GM21360 (cell line): ENCODE data around the gene STK11.
"Not testable (repeated sequence)": the region's sequence is repeated elsewhere in the genome, so short reads cannot be mapped to it uniquely, and the experiment has no call there.

Source experiments
- ATAC-seq: cut with Tn5 transposase; IDR thresholded peaks from one replicate; pipeline ENCODE4 v1.9.1; 2021; ENCODE audit warnings: mild to moderate bottlenecking, moderate library complexity; ENCODE audit not compliant: unreplicated experiment

The STK11 gene

DNA sequence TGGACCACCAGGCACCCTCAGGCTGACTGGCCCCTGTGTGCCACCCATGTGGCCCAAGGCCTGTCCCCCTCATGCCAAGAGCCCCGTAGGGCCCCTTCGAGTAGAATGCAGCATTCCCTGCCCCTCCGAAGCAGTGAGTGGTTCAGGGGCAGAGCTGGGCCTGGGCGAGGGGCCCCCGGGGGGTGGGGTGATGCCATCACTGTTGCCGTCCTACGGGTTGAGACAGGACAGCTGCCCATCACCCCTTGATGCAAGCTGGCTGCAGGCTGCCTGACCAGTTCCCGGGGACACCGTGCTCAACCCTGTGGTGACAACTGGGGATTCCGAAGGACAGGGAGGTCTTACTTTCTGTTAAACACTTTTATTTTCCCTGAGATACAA is 36.2 kb upstream of the STK11 start:
- no peak for ATAC-seq

DNA sequence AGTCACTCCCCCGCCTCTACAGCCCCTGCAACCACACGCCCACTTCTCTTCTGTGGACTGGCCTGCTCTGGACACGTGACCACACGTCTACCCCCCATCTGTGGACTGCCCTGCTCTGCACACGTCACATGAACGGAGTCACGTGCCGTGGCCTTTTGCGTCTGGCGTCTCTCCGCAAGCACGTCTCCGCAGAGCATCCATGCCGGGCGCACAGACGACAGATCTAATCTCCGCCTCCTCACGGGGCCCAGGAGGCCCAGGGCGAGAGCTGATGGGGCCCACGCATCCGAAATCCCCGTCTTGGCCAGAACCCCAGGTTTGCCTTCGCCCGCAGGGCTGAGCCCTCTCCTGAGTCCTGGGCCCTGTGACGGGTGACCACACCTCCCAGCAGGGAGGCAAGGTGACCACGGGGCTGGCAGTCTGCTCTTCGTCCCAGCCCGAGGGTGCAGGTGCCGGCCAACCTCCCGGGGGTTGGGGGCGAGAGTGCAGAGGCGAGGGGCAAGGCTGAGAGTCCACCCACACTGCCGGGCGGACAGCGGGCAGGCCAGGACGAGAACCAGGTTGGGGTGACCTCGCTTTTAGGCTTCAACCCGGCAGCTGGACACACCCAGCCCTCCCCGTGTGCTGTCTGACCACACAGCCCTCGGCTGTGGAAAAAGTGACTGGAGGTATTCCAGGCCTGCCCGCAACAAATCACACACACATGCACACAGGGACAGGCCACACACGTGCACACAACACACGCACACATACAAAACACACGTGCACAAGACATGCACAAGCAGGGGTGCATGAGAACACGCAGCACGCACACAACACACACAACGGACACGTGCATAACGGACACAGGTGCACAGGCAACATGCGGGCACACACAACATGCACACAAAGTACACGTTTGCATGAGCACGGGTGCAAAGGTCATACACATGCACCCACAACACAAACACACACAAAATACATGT is 35.4 kb upstream of the STK11 start:
- ATAC-seq = no peak

DNA sequence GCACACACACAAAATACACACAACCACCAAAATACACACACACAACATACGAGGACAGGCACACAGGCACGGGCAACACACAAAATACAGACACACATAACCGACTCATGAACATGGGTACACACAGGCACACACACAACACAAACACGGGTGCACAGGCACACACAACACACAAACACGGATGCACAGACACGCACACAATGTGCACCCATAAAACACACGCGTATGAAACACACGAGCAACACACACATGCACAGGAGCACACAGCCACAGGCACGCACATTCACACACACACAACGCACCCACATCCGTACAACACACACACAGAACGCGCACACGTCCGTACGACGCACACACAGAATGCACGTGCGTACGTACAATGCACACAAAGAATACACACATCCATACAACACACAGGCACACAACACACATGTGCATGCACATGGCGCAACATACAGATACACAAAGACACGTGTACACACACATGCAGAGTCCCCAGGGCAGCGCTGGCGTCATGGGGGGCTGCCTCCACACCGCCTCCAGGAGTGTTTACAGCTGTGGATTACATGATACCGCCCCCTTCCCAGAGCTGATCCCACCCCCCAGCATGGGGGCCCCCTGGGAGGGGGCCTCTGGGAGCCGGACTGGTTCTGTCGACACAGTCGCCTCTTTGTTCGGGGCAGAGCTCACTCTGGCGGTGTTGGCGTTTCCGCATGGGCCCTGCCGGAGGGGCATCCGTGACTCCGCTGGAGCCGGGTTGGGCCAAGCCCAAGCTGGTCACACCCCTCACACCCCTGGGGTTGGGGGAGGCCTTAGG is 34.4 kb upstream of the STK11 start:
- ATAC-seq = no peak

DNA sequence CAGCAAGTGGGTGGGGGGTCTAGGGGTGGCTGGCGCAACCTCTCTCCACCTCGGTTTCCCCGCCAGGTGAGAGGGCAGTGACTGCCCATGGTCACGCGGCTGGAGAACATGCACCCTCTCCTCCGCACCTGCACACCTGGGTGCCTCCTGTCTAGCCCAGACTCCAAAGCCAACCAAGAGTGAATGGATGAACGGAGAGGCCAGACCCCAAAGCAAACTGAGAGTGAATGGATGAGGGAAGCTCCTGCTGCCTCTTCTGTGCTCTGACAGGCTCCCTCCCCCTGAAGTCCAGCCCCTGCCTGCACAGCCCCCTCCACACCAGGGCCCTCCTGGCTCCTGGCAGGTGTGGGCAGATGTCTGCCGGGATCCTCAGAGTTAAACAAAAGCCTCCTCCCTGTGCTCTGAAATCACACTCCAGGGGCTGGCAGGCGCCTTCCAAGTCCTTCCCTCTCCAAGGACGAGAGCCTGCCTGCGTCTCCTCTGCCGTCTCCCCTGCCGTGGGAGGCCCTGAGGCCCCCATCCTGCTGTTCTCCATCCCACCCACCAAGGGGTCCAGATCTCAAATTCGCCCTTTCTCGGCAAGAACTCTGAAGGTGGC is 33.7 kb upstream of the STK11 start:
- no peak for ATAC-seq

DNA sequence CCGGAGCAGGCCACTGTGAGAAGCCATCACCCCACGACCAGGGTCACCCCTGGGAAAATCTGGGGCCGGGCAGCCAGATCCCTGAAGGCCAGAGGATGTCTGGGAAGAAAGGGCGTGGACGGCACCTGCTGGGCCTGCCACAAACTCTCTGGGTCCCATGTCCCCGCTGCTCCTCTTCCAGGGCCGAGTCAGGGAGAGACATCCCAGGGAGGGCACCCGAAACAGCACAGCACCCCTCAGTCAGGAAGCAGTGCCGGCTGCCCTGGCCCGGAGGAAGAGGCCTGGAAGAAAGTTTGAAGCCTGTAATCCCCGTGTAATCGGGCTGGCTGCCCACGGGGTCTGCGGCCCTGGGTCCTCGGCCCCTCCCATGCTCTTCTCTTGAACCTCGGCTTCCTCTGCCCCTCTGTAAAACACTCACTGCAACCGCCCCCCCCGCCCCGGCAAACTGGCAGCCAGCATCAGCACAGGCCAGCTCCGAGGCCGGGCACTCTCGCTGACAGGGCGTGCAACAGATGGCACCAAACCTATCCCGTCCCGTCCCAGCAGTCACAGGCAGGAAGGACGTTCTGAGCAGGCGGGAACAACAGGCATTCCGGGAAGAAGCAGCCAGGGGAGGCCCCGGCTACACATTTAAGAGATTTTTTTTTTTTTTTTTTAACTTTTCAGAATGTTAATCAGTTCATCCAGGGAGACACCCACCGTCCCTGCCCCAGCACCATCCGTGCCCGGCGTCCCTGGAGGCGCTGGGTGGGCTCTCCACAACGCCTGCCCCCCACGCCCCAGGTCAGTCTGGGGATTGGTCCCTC is 33.0 kb upstream of the STK11 start:
- ATAC-seq = no peak

DNA sequence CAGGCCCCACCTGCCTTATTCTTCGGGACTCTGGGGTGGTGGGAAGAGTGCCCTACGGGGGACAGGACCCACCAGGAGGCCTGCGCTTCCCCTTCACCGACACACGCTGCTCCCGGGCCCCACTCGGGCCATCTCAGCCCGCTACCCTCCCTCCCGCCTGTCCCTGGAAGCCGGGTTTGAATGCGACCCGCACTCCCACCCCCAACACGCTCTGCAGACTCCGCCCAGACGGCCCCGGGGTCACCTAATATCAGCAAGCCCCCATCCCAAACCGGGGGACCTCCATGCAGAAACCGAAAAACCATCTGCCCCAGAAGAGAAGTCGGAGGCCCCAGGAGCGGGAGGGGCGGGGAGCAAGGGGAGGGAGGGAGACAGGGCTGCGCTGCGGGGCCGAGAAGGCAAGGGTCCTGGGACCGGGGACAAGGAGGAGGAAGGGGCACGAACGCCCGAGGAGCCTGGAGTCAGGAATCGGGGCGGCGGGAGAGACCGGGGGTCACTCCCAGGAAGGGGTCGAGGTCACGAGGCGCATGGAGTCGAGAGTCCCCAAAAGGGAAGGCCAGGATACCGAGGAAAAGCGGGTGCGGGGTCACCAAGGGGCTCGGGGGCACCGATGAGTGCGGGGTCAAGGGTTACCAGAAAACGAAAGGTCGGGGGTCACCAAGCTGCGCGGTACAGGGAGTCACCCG is 32.3 kb upstream of the STK11 start:
- no peak for ATAC-seq

DNA sequence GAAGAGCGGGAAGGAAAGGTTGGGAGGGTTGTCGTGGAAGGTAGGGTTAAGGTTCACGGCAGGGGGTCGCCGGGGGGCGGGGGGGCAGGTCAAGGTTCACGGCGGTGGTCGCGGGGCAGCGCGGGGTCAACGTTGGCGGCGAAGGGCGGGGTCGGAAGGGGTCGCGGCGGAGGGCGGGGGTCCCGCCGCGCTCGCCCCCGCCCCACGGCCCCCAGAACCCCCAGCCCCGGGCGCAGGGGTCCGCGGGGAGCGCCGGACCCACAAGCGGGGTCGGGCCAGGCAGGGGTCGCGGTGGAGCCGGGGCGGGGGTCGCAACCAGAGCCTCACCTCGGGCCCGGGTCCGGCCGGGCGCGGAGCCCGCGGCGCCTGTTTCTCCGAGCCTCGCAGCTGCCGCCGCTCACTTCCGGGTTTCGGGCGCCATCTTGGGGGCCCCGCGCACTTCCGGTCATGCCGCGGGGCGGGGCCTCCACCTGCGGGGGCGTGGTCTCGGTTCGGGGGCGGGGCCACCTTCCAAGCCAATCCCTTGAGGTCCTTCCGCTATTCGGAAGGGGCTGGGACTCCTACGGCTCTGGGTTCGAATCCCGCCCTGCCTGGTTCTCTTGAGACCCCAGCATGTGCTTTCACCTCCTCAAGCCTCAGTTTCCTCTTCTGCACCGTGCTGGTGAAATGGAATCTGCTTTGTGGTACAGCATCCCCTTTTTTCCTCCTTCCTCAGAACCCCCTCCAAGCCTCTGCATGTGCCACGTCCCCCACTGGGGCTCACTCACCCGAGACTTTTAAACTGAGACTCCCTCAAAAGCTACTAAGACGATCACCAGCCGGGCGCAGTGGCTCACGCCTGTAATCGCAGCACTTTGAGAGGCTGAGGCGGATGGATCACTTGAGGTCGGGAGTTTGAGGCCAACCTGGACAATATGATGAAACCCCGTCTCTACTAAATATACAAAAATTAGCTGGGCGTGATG is 31.5 kb upstream of the STK11 start, which contains the start of gene SBNO2:
Gene SBNO2, minus strand, starts transcription at position 424 of the 965 bp plus-strand sequence. CDS start 19,992 bp downstream, outside the sequence.
- peak; percentile 56 for ATAC-seq

DNA sequence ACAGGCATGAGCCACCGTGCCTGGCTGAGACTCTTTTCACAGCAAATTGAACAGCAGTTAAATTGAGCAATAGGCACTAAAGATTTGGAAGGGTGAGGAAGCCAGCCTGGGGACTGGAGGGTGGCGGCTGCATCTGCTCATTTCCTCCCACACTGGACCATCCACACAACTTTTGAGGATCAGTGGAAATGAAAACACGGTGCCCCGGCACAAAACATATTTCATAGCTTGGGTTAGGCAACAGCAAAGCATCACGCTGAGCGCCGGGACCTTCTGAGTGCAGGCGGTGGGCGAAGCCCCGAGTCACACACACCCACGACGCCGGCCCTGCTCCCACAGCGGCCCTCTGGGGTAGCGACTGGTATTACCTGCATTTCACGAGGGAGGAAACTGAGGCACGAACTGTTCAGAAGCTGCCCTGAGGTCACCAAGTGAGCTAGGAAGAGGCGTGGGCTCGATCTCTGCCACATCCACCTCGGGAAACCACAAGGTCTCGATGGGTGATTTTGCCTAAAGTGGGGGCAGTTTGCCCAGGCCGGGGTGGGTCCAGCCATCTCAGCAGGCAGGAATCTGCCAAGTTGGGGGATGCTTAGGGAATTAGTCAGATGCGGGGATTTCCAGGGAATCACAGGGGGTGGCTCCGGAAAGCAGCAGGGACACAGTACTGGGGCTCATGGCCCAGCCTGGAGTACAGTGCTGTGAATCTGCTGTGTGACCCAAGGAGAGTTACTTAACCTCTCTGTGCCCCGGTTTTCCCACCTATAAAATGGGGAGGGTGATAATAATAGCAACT is 28.1 kb upstream of the STK11 start:
- no peak for ATAC-seq

DNA sequence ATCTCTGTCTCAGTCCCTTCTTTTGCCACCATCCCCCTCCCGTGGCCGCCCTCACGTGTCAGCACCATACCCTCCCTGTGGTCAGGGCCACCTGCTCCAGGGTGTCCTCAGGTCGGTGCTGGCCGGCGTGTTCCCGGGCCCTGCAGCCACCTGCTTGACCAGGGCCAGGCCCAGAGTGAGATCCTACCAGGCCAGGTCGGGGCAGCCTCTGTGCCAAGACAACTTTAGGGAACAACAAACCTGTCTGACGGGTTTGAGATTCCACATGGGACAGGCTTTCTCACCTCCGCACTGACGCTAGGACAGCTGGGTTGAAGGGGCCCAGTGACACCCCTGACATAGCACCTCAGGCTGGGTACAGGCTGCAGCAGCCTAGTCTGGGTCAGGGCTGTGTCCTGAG is 24.0 kb upstream of the STK11 start:
- ATAC-seq = no peak

DNA sequence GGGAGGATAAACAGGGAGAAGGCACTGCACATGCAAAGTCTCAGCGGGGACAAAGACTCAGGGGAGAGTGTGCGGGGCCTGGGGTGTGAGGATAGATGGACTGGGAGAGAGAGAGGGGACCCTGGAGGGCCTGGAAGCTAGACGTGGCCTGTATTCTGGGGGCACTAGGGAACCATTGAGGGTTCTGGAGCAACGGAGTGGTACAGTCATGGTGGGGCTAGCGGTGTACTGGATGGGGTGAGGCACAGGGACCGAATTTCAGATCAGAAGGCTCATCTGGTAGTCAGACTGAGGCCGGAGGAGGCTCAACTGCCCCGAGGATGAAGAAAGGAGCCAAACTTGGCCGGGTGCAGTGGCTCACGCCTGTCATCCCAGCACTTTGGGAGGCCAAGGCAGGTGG is 23.5 kb upstream of the STK11 start:
- no peak for ATAC-seq

DNA sequence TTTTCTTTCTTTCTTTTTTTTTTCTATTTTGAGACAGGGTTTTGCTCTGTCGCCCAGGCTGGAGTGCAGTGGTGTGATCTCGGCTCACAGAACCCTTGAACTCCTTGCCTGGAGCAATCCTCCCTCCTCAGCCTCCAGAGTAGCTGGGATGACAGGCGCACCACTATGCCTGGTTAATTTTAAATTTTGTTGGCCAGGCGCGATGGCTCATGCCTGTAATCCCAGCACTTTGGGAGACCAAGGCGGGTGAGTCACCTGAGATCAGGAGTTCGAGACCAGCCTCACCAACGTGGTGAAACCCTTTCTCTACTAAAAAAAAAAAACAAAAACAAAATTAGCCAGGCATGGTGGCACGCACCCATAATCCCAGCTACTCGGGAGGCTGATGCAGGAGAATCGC is 22.9 kb upstream of the STK11 start:
- ATAC-seq = no peak

DNA sequence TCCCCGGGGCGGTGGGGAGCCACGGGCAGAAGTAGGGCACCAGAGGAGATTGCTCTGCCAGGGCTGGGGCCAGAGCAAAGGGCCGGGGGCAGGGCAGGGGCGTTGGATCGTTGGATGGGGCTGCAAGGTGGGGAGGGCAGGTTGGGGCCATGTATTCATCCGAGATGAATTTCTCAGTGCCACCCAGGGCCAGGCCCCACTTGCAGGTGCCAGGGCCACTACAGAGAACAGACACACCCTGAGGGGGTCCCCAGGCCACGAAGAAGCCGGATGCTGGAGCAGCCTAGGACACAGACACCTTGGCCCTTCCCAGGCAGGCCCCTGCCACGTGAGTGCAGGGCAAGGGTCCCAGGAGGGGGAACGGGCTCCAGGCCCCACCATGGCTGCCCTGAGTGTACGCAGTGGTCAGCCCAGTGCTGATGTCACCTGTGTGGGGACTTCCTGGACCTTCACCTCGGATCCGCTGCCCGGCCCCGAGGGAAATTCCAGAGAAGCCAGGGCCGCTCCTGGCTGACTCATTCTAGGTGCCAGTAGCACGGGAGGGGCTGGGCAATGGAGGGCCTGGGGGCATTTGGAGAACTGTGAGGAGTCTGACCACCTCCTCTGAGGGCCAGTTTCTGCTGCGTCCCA is 21.9 kb upstream of the STK11 start:
- no peak for ATAC-seq

DNA sequence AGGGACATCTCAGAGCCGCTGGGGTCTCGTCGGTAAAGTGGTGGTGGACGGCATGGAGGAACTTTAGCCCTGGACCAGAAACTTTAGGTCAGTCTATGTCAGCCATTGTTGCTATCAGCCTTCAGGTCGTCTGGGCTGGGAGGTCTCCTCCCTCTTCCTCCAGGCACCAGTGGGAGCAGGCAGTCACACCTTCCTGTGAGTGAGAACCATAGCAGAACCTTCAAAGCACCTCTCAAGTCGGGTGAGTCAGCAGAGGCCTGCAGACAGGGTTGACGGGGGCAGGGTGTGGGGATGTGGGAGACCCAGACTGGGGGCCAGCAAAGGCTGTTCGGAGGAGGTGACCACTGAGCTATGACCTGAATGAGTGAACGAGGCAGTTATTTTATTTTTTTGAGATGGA is 16.2 kb upstream of the STK11 start:
- ATAC-seq = no peak

DNA sequence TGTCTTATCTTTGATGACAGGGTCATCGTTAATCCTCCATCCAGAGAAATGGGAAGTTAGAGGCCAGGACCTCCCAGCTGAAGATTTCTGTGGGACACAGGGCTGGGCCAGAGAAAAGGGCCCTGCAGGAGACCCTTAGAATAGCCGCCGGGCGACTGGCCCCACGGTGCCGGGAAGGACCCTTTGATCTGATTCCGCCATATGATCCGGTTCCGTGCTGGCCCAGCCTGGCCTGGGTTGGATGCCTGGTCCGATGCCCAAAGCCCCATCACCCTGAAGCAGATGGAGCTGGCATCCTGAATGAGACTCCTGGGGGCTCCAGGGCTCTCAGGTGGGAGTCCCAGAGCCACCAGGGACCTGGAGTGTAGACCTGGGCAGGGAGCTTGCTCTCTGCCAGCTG is 6.0 kb upstream of the STK11 start:
- ATAC-seq = no peak

DNA sequence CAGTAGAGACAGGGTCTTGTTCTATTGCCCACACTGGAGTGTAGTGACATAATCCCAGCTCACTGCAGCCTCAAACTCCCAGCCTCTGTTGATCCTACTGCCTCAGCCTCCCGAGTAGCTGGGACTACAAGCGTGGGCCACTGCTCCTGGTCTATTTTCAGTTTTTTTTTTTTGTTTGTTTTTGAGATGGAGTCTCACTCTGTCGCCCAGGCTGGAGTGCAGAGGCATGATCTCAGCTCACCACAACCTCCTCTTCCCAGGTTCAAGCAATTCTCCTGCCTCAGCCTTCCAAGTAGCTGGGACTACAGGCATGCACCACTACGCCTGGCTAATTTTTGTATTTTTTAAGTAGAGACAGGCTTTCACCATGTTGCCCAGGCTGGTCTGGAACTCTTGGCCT is 5.0 kb upstream of the STK11 start:
- not testable (repeated sequence) for ATAC-seq

DNA sequence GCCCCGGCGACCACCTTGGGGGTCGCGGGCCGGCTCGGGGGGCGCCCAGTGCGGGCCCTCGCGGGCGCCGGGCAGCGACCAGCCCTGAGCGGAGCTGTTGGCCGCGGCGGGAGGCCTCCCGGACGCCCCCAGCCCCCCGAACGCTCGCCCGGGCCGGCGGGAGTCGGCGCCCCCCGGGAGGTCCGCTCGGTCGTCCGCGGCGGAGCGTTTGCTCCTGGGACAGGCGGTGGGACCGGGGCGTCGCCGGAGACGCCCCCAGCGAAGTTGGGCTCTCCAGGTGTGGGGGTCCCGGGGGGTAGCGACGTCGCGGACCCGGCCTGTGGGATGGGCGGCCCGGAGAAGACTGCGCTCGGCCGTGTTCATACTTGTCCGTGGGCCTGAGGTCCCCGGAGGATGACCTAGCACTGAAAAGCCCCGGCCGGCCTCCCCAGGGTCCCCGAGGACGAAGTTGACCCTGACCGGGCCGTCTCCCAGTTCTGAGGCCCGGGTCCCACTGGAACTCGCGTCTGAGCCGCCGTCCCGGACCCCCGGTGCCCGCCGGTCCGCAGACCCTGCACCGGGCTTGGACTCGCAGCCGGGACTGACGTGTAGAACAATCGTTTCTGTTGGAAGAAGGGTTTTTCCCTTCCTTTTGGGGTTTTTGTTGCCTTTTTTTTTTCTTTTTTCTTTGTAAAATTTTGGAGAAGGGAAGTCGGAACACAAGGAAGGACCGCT is 729 bp downstream of the STK11 start:
- ATAC-seq = no peak

DNA sequence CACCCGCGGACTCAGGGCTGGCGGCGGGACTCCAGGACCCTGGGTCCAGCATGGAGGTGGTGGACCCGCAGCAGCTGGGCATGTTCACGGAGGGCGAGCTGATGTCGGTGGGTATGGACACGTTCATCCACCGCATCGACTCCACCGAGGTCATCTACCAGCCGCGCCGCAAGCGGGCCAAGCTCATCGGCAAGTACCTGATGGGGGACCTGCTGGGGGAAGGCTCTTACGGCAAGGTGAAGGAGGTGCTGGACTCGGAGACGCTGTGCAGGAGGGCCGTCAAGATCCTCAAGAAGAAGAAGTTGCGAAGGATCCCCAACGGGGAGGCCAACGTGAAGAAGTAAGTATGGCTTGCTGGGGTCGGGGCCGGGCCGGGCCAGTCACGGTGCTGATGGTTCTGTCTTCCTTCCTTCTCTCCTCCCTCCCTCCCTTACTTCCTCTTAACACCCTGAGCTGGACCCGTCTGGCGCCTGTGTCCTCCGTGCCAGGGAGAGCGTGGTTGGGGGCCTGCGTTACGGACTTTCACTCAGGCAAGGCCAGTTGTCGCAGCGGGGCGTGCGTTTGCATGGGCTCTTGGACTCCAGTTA is 1.4 kb downstream of the STK11 start:
- ATAC-seq = no peak
